ENCODE results near the gene CLUH. TPM values are rescaled to one million over a fixed set of nuclear protein-coding genes. Genes with fewer than 3 reads are reported as not detected.

The CLUH gene
- total RNA-seq = 73.0 and 76.8 TPM in 2 replicates

DNA sequence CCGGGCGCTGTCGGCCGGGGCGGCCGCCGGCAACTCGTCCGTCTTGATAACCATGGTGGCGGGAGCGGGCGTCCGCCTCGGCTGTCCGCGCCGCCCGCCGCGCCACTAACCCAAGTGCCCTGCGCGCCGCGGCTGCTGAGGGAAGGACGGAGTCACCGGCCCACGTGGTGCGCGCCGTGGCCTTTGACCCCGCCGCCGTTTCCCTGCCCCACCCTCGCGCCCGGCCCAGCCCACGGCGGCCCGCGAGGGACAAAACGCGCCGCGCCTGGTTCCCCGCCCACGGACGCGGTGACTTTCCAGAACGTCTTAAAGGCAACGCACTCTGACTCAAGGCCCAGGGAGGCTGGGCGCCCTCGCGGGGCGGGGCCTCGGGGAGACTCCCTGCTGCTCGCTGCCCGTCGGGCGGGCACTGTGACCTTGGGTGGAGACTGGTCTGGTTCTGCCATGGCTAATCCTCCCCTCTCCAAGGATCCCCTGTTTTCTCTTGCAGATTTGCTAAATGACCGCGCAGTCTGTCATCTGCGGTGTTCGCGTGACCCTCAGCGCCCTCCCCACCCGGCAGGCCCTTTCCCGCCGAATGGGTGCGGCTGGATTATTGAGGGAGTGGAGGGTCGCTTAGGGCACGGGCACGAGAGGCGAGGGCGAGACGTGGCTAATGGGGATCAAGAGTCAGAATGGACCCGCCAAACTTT, at the start of gene CLUH:
CLUH (minus strand) TSS at position 157 of the 692 bp plus-strand sequence; CDS start at position 54, 103 bp downstream.

GRCh38 chr17:2749058-2749783, 37.7 kb upstream of the CLUH start, which contains the start of gene CCDC92B:
TSS of gene CCDC92B (minus strand) at chr17:2749652. CDS start at chr17:2735145, 14,507 bp downstream.

Small RNAs within 50 kb of the gene (small RNA-seq; reads per million reads assigned to genes)
- gene MIR1253 (not detected), gene MIR6776 (0.11 reads per million), gene RN7SL608P (not detected), gene hsa-mir-1253 (not detected)

Other genes with a start within 250 kb of the CLUH start
- 15.7 and 18.4 TPM in 2 replicates for gene METTL16, start 199.9 kb downstream of the CLUH start, total RNA-seq
- gene PAFAH1B1, start 118.1 kb downstream of the CLUH start, total RNA-seq = 104 and 124 TPM in 2 replicates
- gene CCDC92B, start 37.9 kb upstream of the CLUH start, total RNA-seq = not detected in 2 replicates
- 1.8 and 8.8 TPM in 2 replicates for gene RAP1GAP2, start 84.7 kb upstream of the CLUH start, total RNA-seq

Data from vein endothelial cell (primary cell).